HCT116 (cell line): ENCODE results near the gene EPHX1.

ENCODE experiments used
- CEBPB ChIP-seq: IDR thresholded peaks from 2 replicates; pipeline ENCODE4 v1.6.1; 2012; ENCODE audit warnings: low read depth
- EZH2phosphoT487 ChIP-seq: fragments of 200-600 bp; IDR thresholded peaks from 2 replicates; pipeline ENCODE4 v1.6.1; 2018; ENCODE audit warnings: antibody characterized with exemption, borderline replicate concordance
- SP1 ChIP-seq: IDR thresholded peaks from 2 replicates; pipeline ENCODE4 v1.6.1; 2012; ENCODE audit warnings: low read depth
- TF ChIP-seq, protein P1 (sequence below), 3 experiments: fragments of 200-600 bp in 1 of 3; sonication (generic) in 1 of 3; IDR thresholded peaks in 2 of 3; conservative IDR thresholded peaks in 1 of 3; 2 replicates each; pipeline ENCODE4 v1.5.1; 2012 to 2017; ENCODE audit warnings: low read depth in 2 of 3, low read length in 2 of 3, antibody characterized with exemption in 1 of 3, borderline replicate concordance in 1 of 3, control low read depth in 1 of 3, mild to moderate bottlenecking in 1 of 3, mixed read lengths in 1 of 3, mixed run types in 1 of 3, moderate library complexity in 1 of 3; ENCODE audit not compliant: insufficient read depth in 1 of 3

GRCh38 chr1:225840223-225840610 lies 30.3 kb downstream of the EPHX1 start:
- TF ChIP-seq SP1 (no peak), EZH2phosphoT487 (no peak), CEBPB (no peak)
- TF ChIP-seq, protein P1, sequence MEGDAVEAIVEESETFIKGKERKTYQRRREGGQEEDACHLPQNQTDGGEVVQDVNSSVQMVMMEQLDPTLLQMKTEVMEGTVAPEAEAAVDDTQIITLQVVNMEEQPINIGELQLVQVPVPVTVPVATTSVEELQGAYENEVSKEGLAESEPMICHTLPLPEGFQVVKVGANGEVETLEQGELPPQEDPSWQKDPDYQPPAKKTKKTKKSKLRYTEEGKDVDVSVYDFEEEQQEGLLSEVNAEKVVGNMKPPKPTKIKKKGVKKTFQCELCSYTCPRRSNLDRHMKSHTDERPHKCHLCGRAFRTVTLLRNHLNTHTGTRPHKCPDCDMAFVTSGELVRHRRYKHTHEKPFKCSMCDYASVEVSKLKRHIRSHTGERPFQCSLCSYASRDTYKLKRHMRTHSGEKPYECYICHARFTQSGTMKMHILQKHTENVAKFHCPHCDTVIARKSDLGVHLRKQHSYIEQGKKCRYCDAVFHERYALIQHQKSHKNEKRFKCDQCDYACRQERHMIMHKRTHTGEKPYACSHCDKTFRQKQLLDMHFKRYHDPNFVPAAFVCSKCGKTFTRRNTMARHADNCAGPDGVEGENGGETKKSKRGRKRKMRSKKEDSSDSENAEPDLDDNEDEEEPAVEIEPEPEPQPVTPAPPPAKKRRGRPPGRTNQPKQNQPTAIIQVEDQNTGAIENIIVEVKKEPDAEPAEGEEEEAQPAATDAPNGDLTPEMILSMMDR (IDR thresholded peaks at IDR 0.05 in 2 of 3, conservative IDR thresholded peaks at IDR 0.05 in 1 of 3; ENCODE audit: borderline replicate concordance in 1 of 3, insufficient read depth in 1 of 3, low read depth in 2 of 3, low read length in 2 of 3), result no peak
